ENCODE measurements around the gene SGTA.

SGTA gene

GRCh38 chr19:2740314-2740656, 42.8 kb downstream of the SGTA start:
- no peak overlapping the region for H3K4me3 ChIP-seq (ENCODE audit: low read depth, low read length)
- TF ChIP-seq, protein P1, sequence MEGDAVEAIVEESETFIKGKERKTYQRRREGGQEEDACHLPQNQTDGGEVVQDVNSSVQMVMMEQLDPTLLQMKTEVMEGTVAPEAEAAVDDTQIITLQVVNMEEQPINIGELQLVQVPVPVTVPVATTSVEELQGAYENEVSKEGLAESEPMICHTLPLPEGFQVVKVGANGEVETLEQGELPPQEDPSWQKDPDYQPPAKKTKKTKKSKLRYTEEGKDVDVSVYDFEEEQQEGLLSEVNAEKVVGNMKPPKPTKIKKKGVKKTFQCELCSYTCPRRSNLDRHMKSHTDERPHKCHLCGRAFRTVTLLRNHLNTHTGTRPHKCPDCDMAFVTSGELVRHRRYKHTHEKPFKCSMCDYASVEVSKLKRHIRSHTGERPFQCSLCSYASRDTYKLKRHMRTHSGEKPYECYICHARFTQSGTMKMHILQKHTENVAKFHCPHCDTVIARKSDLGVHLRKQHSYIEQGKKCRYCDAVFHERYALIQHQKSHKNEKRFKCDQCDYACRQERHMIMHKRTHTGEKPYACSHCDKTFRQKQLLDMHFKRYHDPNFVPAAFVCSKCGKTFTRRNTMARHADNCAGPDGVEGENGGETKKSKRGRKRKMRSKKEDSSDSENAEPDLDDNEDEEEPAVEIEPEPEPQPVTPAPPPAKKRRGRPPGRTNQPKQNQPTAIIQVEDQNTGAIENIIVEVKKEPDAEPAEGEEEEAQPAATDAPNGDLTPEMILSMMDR (IDR thresholded peaks at IDR 0.05; ENCODE audit: low read depth, low read length, missing control alignments): no peak
- DNase-seq (ENCODE audit: low read depth): no peak
- in situ Hi-C loops (cut with HindIII; ENCODE audit: low sequenced_read_pairs): no loop called here

DNA sequence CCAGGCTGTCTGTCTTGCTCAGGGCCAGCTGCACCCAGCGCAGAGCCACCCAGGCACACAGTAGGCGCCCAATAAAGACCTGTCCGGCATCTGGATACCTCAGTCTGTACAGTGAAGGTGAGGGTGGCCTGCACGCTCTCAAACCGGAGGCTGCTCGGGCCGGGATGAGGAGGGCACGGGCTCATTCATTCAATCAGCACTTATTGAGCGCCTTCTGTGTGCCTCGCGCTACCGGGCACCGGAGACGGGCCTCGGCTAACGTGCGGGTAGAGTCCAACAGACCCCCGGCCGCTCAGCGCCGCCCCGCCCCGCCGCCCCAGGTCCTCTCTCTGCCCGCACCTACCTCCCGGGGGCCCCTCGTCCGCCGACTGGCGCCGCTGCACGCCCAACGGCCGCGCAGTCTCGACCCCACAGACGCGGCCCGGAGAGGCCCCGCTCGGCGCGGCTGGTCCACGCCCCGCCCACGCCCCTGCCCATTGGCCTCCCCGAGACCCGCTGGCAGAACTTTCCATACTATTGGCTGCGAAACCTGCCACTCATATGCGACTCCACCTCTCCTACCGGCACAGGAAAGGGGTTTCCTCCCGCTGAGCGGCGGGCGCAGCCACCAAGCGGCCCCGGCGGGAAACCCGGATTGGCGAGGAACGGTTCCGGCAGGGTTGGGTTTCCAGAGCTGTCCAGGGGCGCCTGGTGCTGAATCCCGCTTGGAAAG, 43.3 kb downstream of the SGTA start, which contains the start of gene SLC39A3:
TSS of gene SLC39A3 (minus strand) at position 416 of the 712 bp plus-strand sequence. CDS start 2,760 bp downstream, outside the sequence.
- in situ Hi-C loops (cut with HindIII; ENCODE audit: low sequenced_read_pairs): no loop called here
- TF ChIP-seq, protein P1 (IDR thresholded peaks at IDR 0.05; ENCODE audit: low read depth, low read length, missing control alignments): no peak

GRCh38 chr19:2736550-2737190, 46.4 kb downstream of the SGTA start:
- no peak for DNase-seq (ENCODE audit: low read depth)
- H3K4me3 ChIP-seq (ENCODE audit: low read depth, low read length): no peak overlapping the region
- in situ Hi-C loops (cut with HindIII; ENCODE audit: low sequenced_read_pairs): no loop called here
- TF ChIP-seq, protein P1 (IDR thresholded peaks at IDR 0.05; ENCODE audit: low read depth, low read length, missing control alignments): no peak

More for the DNA sequence above, 43.3 kb downstream of the SGTA start, which contains the start of gene SLC39A3:
- peak within 1 kb of the TSS; percentile 90 for H3K4me3 ChIP-seq (ENCODE audit: low read depth, low read length)
- peak; percentile 97 for DNase-seq (ENCODE audit: low read depth)

DNA sequence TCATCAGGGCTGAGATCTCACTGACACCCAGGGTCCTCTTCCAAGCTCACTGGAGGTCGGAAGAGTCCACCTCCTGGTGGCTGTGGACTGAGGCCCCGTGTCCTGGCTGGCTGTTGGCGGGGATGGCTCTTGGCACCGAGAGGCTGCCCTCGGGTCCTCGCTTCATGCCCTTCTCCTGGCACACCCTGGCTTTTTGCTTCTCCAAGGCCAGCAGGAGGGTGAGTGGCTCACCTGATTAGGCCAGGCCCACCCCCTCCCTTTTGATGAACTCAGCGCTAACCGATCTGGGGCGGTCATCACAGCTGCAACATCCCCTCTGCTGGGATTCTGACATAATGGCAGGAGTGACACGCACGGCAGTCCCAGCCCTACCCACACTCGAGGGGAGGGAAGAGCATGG, 47.7 kb downstream of the SGTA start:
- in situ Hi-C loops (cut with HindIII; ENCODE audit: low sequenced_read_pairs): no loop called here
- no peak overlapping the region for H3K4me3 ChIP-seq (ENCODE audit: low read depth, low read length)
- TF ChIP-seq, protein P1 (IDR thresholded peaks at IDR 0.05; ENCODE audit: low read depth, low read length, missing control alignments): no peak
- DNase-seq (ENCODE audit: low read depth): no peak

GRCh38 chr19:2734589-2735288, 48.3 kb downstream of the SGTA start:
- in situ Hi-C loops (cut with HindIII; ENCODE audit: low sequenced_read_pairs): no loop called here
- TF ChIP-seq, protein P1 (IDR thresholded peaks at IDR 0.05; ENCODE audit: low read depth, low read length, missing control alignments): no peak
- H3K4me3 ChIP-seq (ENCODE audit: low read depth, low read length): no peak overlapping the region
- no peak for DNase-seq (ENCODE audit: low read depth)

DNA sequence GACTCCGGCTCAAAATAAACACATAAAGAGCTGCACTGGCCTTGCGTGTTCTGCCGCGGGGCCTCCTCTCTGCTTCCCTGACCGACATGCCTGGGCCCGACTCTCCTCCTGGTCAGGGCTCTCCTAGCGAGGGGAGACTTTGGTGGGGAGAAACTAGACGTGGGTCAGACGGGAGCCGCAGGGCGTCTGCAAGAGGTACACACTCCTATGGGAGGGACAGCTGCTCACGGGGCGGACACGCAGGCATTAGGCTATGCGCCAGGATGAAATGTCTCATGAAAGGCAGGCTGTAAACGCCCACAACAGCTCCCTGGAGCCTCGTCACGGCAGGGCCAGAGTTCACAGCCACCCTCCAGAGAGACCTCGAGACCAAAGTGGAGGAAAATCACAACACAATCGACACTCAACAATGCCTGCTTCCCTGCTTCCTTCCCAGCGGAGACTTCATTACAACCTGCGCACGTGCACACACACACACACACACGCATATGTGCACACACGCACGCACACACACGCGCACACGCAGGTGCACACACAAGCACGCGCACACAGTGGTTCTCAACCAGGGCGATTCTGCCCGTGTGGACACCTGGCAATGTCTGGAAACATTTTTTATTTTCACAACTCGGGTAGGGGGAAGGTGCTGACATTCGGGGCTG, 49.0 kb downstream of the SGTA start:
- TF ChIP-seq, protein P1 (IDR thresholded peaks at IDR 0.05; ENCODE audit: low read depth, low read length, missing control alignments): no peak
- in situ Hi-C loops (cut with HindIII; ENCODE audit: low sequenced_read_pairs): no loop called here
- DNase-seq (ENCODE audit: low read depth): no peak
- H3K4me3 ChIP-seq (ENCODE audit: low read depth, low read length): no peak overlapping the region
